NCI-H2171 (cell line): ENCODE results near the gene ANKRD13A.
"Not testable (repeated sequence)": the region's sequence is repeated elsewhere in the genome, so short reads cannot be mapped to it uniquely, and the experiment has no call there.

Experiments used
- DNase-seq: peaks from one replicate; lab custom pipeline; 2025; lab: John Stamatoyannopoulos, UW

The ANKRD13A gene

GRCh38 chr12:110048242-110049027 lies 49.2 kb downstream of the ANKRD13A start, which contains the start of gene C12orf76:
TSS of gene C12orf76 (minus strand) at chr12:110048522. CDS start at chr12:110048495, 27 bp downstream.
- DNase-seq = peak; percentile 94

GRCh38 chr12:110049034-110049433 lies 49.8 kb downstream of the ANKRD13A start:
- DNase-seq = not testable (repeated sequence)

GRCh38 chr12:110049666-110050065 lies 50.4 kb downstream of the ANKRD13A start:
- DNase-seq = not testable (repeated sequence)

- DNase-seq = no peak
Measured at GRCh38 chr12:110050927-110051326, 51.7 kb downstream of the ANKRD13A start.

- not testable (repeated sequence) for DNase-seq
Measured at GRCh38 chr12:110055375-110056352, 56.4 kb downstream of the ANKRD13A start.

GRCh38 chr12:110056643-110057042 lies 57.4 kb downstream of the ANKRD13A start:
- DNase-seq = not testable (repeated sequence)

- DNase-seq = peak; percentile 58
Measured at GRCh38 chr12:110058875-110059615, 59.8 kb downstream of the ANKRD13A start.

- no peak for DNase-seq
Measured at GRCh38 chr12:110059651-110060000, 60.4 kb downstream of the ANKRD13A start.

GRCh38 chr12:110062241-110062640 lies 63.0 kb downstream of the ANKRD13A start:
- DNase-seq = no peak

GRCh38 chr12:110065540-110065939 lies 66.3 kb downstream of the ANKRD13A start:
- DNase-seq = no peak

- no peak for DNase-seq
Measured at GRCh38 chr12:110067531-110067930, 68.3 kb downstream of the ANKRD13A start.

- DNase-seq = not testable (repeated sequence)
Measured at GRCh38 chr12:110068115-110068514, 68.9 kb downstream of the ANKRD13A start.

- no peak for DNase-seq
Measured at GRCh38 chr12:110068654-110069053, 69.4 kb downstream of the ANKRD13A start.

- DNase-seq = no peak
Measured at GRCh38 chr12:110071504-110071903, 72.3 kb downstream of the ANKRD13A start.

- DNase-seq = no peak
Measured at GRCh38 chr12:110071967-110072366, 72.7 kb downstream of the ANKRD13A start.

GRCh38 chr12:110072636-110073035 lies 73.4 kb downstream of the ANKRD13A start:
- DNase-seq = not testable (repeated sequence)

- DNase-seq = no peak
Measured at GRCh38 chr12:110073049-110073831, 74.0 kb downstream of the ANKRD13A start.

GRCh38 chr12:110074089-110074488 lies 74.9 kb downstream of the ANKRD13A start:
- DNase-seq = no peak

GRCh38 chr12:110075880-110076279 lies 76.7 kb downstream of the ANKRD13A start:
- no peak for DNase-seq

GRCh38 chr12:110077800-110078199 lies 78.6 kb downstream of the ANKRD13A start:
- DNase-seq = no peak
